Kidney capillary endothelial cell (primary cell): ENCODE results near the gene TRAF2.
"Not testable (repeated sequence)": the region's sequence is repeated elsewhere in the genome, so short reads cannot be mapped to it uniquely, and the experiment has no call there.

Experiments used
- DNase-seq: peaks from one replicate; pipeline ENCODE4 v3.0.0-alpha.2; 2018; ENCODE audit warnings: low spot score

The TRAF2 gene

DNA sequence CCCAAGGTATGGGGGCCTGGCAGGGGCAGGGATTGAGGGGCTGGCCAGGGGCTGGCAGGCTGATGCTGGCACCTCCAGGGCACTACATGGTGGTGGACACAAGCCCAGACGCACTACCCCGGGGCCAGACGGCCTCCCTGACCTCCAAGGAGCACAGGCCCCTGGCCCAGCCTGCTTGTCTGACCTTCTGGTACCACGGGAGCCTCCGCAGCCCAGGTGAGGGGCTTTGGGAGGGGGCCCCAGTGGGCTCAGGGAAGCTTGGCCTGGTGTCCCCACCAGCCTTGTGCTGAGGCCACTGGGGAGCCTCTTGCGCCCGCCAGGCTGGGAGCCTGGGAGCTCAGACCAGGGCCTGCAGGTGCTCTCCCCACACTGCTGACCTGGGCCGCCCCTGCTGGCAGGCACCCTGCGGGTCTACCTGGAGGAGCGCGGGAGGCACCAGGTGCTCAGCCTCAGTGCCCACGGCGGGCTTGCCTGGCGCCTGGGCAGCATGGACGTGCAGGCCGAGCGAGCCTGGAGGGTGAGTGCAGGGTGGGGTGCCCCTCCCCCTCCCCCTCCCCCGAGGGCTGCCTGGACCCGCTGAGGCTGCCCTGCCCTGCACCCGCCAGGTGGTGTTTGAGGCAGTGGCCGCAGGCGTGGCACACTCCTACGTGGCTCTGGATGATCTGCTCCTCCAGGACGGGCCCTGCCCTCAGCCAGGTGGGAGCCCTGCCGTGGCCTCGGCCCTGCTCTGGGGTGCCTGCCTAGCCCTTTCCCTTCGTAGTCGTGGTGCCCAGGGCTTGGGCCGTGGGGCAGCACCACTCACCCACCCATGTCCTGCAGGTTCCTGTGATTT is 28.5 kb upstream of the TRAF2 start:
- DNase-seq: no peak

DNA sequence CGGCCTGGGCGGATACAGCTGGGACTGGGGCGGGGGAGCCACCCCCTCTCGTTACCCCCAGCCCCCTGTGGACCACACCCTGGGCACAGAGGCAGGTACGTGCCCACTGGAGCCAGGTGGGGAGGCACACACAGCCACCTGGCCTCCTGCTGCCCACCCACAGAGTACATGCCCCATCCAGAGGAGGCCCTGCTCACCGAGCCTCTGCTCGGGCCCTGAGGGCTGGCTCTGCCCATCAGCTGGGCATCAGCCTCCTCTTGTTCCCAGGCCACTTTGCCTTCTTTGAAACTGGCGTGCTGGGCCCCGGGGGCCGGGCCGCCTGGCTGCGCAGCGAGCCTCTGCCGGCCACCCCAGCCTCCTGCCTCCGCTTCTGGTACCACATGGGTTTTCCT is 27.9 kb upstream of the TRAF2 start:
- DNase-seq: no peak

DNA sequence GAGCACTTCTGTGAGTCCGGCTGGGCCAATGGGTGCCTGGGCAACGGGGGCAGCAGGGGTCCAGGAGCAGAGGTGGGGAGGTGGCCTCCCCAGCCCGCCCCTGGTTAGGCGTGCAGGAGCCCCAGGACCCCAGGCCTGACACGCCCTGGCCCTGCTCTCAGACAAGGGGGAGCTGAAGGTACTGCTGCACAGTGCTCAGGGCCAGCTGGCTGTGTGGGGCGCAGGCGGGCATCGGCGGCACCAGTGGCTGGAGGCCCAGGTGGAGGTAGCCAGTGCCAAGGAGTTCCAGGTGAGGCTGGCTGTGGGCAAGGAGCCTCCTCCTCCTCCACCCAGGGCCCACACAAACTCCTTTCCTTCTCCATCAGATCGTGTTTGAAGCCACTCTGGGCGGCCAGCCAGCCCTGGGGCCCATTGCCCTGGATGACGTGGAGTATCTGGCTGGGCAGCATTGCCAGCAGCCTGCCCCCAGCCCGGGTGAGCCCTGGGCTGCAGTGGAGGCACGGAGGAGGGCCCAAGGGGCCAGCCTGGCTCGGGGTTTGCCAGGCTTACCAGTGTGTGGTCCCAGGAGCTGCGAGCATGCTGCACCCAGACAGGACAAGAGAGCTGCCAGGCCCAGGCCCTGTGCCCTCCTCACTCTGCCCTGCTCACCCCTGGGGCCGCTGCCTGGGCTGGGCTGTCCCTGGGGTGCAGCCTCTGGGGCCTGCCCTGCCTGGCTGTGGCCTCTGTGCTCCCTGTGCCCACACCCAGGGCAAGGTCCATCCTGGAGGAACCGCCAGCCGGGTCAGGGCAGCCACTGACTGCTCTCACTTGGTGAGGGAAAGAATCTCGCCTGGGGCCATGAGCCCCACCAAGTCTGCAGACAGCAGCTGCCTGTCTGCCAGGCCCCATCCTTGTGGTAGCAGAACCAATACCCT is 27.2 kb upstream of the TRAF2 start:
- DNase-seq: no peak

DNA sequence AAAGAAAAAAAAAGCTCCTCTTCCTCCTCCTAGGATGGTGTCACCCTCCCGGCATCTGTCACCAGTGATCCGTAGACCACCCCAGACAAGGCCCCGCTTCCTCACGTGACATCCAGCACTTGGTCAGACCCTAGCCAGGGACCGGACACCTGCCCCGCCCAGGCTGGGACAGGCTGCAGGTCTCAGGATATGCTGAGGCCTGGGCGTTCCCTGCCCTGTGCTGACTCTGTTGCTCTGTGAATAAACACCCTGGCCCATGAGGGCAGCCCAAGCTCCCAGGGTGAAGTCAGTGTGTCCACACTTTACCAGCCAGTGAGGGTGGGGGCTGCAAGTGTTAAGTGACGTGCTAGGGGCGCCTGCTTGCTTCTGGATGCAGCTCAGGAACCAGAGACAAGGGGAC is 25.8 kb upstream of the TRAF2 start:
- no peak for DNase-seq

DNA sequence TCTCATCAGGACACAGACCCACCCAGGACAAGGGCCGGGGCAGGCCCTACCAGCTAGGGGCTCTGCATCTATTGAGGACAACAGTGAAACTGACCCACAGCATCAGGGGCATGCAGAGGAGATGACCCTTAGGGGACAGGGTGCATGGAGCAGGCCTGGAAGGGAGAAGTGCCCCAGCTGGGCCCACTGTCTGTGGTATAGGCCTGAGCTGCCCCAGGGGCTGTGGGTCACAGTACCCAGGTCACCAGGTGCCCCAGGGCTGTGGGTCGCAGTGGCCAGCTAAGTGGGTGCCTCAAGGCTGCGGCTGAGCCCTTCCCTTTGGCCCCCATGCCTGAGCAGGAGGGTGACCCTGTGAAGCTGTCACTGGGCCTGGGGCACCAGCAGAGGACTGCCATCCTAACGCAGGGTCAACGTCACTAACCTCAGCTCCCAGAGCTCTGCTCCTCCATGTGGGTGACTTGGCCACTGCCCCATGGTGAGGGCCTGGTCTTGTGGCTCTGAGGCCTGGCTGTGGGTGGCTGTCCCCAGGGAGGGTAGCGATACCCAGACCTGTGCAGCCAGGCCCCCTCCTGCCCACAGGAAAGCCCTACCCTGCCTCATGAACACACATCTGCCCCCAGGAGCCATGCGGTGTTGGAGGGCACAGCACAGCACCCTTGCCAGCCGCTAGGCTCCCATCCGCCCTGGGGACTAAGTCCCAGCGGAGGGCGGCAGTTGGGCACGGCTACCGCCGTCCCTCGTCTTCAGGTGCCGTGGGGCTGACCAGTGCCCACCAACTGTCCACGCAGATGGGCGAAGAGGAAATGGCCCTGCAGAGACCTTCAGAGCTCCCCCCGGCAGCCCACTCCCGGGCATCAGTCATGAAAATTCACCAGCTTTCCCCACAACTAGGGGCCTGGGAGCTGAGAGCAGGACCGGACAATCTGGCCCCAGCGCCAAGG is 25.1 kb upstream of the TRAF2 start:
- no peak for DNase-seq

DNA sequence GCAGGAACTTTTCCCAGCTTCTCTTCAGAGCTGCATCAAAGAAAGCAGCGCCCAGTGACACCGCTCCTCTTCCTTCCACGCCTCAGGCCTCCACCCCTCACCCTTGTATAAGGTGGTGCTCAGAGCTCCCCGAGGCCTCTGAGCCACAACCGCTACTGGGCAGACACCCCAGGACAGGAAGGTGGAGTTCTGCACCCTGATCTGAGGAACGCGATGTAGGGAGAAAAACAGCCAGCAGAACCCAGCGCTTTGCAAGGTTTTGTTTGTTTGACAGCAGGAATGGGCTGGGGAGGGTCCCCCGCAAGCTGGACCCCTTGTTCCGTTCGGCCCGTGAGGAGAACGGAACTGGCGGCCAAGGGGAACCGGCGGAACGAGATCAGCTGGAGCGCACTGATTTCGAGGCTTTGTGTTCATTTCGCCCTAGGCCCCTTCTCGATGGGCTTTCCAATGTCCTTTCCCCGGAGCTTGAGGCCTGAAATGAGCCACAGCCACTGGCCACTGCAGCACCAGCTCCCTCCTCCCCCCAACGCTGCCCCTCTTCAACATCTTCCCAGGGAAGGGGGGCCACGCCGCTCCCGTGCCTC is 24.4 kb upstream of the TRAF2 start:
- DNase-seq: no peak

DNA sequence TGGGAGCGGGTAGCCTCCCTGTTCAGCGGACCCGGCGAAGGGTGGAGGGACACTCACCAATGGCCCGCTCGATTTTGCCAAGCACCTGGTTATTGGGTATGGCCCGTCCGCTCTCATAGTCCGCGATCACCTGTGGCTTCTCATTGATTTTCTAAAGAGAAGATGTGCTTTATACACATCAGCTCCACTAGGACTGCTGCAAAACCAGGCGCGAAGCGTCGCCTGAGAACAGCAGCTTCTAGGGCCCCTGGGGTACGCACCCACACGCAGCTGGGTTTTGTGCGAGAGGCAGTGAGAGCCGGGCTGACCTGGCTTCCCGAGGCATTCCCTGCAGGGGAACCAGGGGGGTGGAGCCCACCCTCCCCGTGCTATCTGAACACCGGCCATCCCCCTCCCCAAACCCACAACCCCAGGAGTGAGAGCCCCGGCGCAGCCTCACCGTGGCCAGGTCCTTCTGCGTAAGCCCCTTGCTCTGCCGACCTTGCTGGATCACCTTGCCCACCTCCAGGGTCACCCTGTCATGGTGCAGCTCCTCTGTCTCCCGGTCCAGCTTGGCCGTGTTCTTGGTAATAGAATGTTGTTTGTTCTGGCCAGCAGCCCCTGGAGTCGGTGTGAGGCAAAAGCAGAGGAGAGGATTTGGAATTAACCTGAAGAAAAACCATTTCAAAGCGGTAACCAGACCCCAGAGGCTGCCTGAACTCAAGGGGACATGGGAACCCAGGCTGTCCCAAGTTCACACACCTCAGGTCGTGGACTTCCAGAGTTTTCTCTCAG is 23.3 kb upstream of the TRAF2 start:
- no peak for DNase-seq

DNA sequence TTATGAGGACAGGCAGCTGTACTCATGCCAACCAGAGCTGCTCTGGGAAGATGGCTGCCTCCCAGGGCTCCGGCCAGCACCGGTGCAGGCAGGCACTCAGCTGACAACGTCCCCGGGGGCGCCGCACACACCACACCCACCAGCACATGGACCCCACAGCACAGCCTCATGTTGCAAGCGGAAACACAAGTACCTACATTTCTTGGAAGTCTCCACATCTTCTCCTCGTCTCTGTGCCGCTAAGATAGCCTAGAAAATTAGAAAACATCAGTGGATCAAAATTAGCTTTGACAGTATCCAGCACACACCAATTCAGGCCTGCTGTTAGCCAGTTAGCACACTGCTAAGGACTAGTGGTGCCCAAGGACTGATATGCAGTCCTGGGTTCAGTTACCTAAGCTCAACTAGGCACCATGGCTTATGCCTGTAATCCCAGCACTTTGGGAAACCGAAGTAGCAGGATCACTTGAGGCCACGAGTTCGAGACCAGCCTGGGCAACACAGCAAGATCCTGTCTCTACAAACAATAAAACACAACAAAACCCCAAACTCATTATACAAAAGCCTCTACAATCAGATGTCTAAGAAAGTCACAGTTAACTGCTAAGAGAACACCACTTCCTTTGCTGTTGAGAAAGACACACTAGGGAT is 22.6 kb upstream of the TRAF2 start:
- DNase-seq: no peak

DNA sequence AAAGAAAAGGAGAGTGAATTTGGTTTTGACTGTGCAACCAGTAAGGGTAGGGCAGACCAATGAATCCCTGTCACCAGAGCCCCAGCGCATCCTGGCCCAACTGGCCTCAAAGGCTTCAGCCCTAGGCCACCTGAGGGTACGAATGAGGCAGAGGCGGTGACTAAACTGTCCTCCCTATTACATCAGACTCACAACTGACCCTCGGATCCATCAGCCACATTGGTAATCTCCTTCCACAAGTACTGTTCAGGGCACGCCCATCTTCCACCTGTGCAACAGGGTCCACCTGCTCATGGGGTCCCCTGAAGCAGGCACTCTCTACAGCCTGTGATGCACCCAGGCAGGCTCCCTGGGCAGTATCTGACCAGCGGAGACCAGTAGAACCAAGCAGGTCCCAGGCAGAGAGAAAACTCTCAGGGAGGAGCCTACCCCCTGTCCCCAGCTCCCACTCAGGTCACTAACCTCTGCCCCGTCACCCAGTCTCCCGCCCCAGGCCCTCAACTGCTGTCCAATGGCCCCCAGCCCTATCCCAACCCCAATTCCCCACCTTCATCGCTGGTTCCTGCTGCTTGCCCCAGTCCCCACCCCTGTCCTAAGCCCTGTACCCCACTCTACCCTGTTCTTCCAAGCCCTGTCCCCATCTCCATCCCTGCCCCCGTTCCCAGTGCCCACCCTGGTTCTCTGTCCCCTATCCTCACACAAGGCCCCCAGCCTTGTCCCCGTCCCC is 21.1 kb upstream of the TRAF2 start:
- DNase-seq: no peak

DNA sequence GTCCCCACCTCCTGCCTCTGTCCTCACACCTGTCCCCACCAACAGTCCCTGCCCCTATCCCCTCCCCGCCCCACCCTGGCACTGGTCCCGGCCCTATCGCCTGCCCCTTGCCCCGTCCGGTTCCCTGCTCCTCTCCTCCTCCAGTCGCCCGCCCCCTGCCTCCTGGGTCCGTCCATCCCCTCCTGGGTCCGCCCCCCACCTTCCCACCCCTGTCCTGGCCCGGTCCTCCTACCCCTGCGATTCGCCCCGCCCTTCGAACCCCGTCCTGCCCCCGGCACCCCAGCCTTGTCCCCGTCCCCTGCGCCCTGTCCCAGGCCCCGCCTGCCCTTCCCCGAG is 20.6 kb upstream of the TRAF2 start:
- DNase-seq: no peak

DNA sequence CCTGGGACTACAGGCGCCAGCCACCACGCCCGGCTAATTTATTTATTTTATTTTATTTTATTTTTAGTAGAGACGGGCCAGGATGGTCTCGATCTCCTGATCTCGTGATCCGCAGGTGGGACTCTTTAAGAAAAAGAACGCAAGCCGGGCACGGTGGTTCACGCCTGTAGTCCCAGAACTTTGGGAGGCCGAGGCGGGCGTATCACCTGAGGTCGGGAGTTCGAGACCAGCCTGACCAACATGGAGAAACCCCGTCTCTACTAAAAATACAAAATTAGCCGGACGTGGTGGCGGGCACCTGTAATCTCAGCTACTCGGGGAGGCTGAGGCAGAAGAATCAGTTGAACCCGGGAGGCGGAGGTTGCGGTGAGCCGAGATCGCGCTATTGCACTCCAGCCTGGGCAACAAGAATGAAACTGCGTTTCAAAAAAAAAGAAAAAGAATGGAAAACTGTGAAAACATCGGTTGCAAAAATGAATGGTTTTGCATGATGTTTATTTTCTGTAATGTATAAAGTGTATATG is 19.4 kb upstream of the TRAF2 start:
- not testable (repeated sequence) for DNase-seq

DNA sequence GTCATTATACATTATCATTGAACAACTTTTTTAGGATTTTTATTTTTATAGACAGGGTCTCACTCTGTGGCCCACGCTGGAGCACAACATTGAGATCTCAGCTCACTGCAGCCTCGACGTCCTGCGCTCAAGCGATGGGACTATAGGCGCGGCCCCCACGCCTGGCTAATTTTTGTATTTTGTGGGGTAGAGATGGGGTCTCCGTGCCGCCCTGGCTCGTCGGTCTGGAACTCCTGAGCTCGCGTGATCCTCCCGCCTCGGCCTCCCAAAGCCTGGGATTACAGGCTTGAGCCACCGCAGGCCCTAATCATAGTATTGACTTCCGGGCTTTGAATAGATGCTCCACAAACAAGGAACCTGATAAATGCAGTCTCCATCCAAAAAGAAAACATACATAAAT is 18.8 kb upstream of the TRAF2 start:
- no peak for DNase-seq

DNA sequence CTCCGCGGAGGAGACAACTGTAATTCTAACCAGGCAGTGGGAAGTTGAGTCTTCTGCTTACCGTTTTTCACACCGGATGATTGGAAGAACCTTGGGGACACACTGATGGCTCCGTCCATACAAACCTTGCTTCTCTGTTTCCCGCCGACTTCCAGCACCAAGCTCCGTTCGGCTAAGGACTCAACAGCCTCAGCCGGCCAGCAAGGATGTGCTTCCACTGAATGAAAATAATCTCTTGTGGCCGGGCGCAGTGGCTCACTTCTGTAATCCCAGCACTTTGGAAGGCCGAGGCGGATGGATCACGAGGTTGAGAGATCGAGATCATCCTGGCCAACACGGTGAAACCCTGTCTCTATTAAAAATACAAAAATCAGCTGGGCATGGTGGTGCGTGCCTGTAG is 18.4 kb upstream of the TRAF2 start:
- no peak for DNase-seq

DNA sequence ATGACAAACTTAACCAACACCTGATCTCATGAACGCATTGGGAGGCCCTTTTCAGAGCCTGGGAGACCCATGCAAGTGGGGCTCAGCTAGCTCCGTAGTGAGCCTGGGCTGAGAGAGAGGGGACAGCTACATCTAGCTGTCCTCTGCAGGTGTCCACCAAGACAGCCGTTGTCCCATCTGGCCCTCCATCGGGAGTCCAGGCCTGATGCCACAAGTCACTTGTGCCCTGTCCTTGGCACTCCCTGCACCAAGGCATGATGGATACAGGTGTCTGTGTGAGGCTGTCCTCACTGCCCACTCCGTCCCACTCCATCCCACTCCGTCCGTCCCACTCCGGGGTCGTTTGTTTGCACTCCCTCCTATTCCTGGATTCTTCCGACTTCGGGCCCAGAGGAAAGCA is 17.7 kb upstream of the TRAF2 start:
- no peak for DNase-seq

DNA sequence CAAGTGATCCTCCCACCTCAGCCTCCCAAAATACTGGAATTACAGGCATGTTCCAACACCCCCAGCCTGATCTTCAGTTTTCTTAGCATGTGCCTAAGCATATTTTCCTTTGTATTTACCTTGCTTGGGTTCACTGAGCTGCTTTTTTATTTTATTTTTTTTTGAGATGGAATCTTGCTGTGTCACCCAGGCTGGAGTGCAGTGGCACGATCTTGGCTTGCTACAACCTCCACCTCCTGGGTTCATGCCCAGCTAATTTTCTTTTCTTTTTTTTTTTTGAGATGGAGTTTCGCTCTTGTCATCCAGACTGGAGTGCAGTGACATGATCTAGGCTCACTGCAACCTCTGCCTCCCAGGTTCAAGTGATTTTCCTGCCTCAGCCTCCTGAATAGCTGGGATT is 16.7 kb upstream of the TRAF2 start:
- not testable (repeated sequence) for DNase-seq

DNA sequence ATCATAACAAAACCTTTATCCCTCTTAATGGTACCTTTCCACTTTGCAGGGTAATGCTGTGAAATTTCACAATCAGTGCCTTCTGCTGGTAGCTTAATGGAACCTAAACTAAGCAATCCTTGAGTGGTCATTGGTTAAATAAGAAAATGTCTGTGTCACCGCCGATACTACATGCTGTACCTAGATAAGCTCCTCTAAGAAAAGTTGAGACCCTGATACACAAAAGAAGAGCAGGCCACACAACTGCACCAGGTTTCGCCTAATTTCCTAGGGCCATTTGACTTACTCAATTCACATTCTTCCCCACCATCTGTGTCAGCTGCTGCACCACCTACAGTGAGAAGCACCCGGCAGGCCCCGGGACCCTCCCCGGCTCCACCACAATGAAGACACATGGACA is 11.2 kb upstream of the TRAF2 start:
- no peak for DNase-seq

DNA sequence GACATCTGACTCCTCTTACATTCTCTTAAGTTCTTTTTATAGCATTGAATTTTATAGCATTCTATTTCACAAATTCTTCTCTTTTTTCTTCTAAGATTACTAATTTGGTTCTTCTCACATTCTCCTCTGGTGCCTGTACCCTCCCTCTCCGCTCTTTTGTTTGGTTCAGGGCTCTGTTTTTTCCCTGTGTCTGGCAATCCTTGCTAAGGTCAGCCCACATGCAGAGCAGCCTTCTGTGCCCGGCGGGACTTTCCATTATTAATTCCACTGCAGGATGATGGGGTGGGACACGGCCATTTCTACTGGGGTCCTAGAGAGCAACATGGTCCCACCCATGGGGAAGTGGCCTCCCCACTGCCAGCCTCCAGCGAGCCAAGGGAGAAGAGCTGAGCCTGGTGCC is 9.8 kb upstream of the TRAF2 start:
- DNase-seq: no peak

DNA sequence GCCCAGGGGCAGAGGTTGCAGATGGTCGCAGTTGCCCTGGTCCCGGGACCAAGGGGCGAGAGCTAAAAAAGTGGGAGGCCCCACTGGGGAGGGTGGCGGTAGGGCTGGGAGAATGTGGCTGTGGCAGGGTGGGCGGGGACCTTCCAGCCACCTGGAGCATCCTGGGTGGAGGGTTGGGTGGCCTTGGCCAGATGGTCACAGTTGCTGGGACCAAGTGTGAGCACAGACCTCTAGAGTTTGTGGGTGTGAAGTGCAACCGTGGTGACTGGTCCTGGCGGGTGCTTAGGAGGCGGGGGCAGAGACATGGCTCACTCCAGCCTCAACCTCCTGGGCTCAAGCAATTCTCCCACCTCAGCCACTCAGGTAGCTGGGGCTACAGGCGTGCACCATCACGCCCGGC is 5.7 kb upstream of the TRAF2 start:
- no peak for DNase-seq

DNA sequence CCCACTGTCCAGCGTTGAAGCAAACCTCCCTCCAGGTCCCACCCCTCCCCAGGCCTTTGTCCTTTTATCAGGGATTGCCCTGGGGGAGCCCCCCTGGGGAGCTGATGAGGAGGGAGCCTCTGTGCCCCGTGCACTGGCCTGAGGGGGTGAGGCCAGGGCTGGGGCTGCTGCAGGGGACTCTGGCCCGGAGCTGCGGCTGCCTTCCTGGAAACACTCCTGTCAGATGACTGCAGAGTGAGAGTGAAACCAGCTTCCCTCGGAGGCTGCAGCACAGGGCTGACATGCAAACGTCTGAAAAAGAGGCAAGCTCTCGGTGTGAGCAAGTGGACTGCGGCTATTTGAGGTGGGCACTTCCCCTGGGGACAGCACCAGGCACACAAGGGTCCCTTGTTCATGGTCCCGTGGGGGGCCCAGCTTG is 4.6 kb upstream of the TRAF2 start:
- no peak for DNase-seq
